Caco-2 (cell line): ENCODE results near the gene IL1RAPL2. TPM values are rescaled to one million over a fixed set of nuclear protein-coding genes. Genes with fewer than 3 reads are reported as not detected.

Experiments
- BruUV-seq: library from RNA; stranded (reverse); fragments of 400-500 nt; replicated peaks from 2 replicates; lab custom pipeline; 2021; lab: Mats Ljungman, UMichigan
- CTCF ChIA-PET: fragments of 300-600 bp; sonication (Branson Sonifier 250); formaldehyde crosslinking; loops from one replicate; lab custom pipeline; 2022; ENCODE audit warnings: antibody characterized with exemption; lab: Charles Lee
- POLR2A ChIA-PET: fragments of 300-600 bp; sonication (Branson Sonifier 250); formaldehyde crosslinking; loops from one replicate; lab custom pipeline; 2022; ENCODE audit warnings: antibody characterized with exemption; lab: Charles Lee
- DNase-seq, 2 experiments: peaks; one replicate each; pipeline versions ENCODE4 v3.0.0 to v3.0.0-alpha.2; 2020 to 2022
- H3K27me3 ChIP-seq: replicated peaks from 2 replicates; pipeline ENCODE4 v1.6.0; 2011; ENCODE audit warnings: low read length; ENCODE audit not compliant: control insufficient read depth, insufficient read depth
- H3K36me3 ChIP-seq: 2 replicates; pipeline ENCODE4 v1.5.1; 2011; ENCODE audit warnings: low read length; ENCODE audit not compliant: control insufficient read depth, insufficient read depth
- H3K4me1 ChIP-seq: fragments of 250-450 bp; sonication (Bioruptor Pico); 2 replicates; pipeline ENCODE4 v1.5.1; 2020; ENCODE audit warnings: mild to moderate bottlenecking
- H3K4me3 ChIP-seq: 2 replicates; pipeline ENCODE4 v1.5.1; 2011; ENCODE audit warnings: low read depth, mild to moderate bottlenecking, control low read depth, low read length
- H3K9me3 ChIP-seq: fragments of 250-450 bp; sonication (Bioruptor Pico); 2 replicates; pipeline ENCODE4 v1.5.1; 2020; ENCODE audit warnings: mild to moderate bottlenecking, moderate library complexity
- H3K27ac Mint-ChIP-seq: one replicate; pipeline ENCODE4 v1.8.0; 2022; ENCODE audit warnings: mixed read lengths; ENCODE audit not compliant: unreplicated experiment
- H3K27me3 Mint-ChIP-seq: one replicate; pipeline ENCODE4 v1.8.0; 2022; ENCODE audit warnings: mixed read lengths; ENCODE audit not compliant: insufficient read depth, unreplicated experiment
- H3K36me3 Mint-ChIP-seq: one replicate; pipeline ENCODE4 v1.8.0; 2022; ENCODE audit warnings: mild to moderate bottlenecking, mixed read lengths; ENCODE audit not compliant: insufficient read depth, unreplicated experiment
- H3K4me1 Mint-ChIP-seq: one replicate; pipeline ENCODE4 v1.8.0; 2022; ENCODE audit warnings: low read depth, mixed read lengths; ENCODE audit not compliant: unreplicated experiment
- H3K4me3 Mint-ChIP-seq: one replicate; pipeline ENCODE4 v1.8.0; 2022; ENCODE audit warnings: mild to moderate bottlenecking, moderate library complexity, mixed read lengths; ENCODE audit not compliant: unreplicated experiment
- H3K9me3 Mint-ChIP-seq: one replicate; pipeline ENCODE4 v1.8.0; 2022; ENCODE audit warnings: mixed read lengths; ENCODE audit not compliant: unreplicated experiment
- CTCF ChIP-seq, 2 experiments: fragments of 200-600 bp in 1 of 2; IDR thresholded peaks; 1 replicate in 1 of 2; 2 replicates in 1 of 2; pipeline versions ENCODE4 v1.5.1 to v1.8.0; 2011 to 2022; ENCODE audit warnings: antibody characterized with exemption in 1 of 2, control low read depth in 1 of 2, inconsistent platforms in 1 of 2, low read depth in 1 of 2, low read length in 1 of 2, mild to moderate bottlenecking in 1 of 2, moderate library complexity in 1 of 2; ENCODE audit not compliant: insufficient read depth in 1 of 2, severe bottlenecking in 1 of 2, unreplicated experiment in 1 of 2
- intact Hi-C: fragments of 100-400 bp; cut with micrococcal nuclease; formaldehyde crosslinking; loops from one replicate; pipeline ENCODE4 v1.10.0; 2022; ENCODE audit not compliant: unreplicated experiment
- total RNA-seq: library from RNA; stranded (reverse); gene quantifications from 2 replicates; pipeline ENCODE4 v1.2.3, GENCODE V29; 2022

The IL1RAPL2 gene
- total RNA-seq, 1 experiment from 2014 or later, result not detected

- H3K9me3 ChIP-seq, result no peaks in the 10 kb centered on the region
- intact Hi-C loops, result no loop called here
- Mint-ChIP-seq H3K27me3 (peaks cover 5% of the 10 kb centered on the region), H3K36me3 (no peaks in the 10 kb centered on the region), H3K4me3 (no peak overlapping the region), H3K4me1 (no peaks in the 10 kb centered on the region), H3K27ac (no peak overlapping the region), H3K9me3 (no peaks in the 10 kb centered on the region)
- ChIA-PET CTCF (no interaction called here), POLR2A (no interaction called here)
- H3K27me3 ChIP-seq, result no peaks in the 10 kb centered on the region
- DNase-seq, result no peak
- no peak for TF ChIP-seq CTCF (IDR thresholded peaks at IDR 0.05; ENCODE audit: insufficient read depth in 1 of 2, low read depth in 1 of 2, low read length in 1 of 2, severe bottlenecking in 1 of 2, unreplicated experiment in 1 of 2)
- no TSS peak for BruUV-seq
- H3K4me3 ChIP-seq, result no peak overlapping the region
- no peaks in the 10 kb centered on the region for H3K4me1 ChIP-seq
- no peaks in the 10 kb centered on the region for H3K36me3 ChIP-seq
Measured at GRCh38 chrX:104987063-104987462, 421.1 kb downstream of the IL1RAPL2 start.

- H3K27me3 ChIP-seq, result no peaks in the 10 kb centered on the region
- POLR2A ChIA-PET, result no interaction called here
- no peak overlapping the region for H3K4me3 Mint-ChIP-seq
- no peaks in the 10 kb centered on the region for H3K9me3 ChIP-seq
- intact Hi-C loops, result no loop called here
- H3K27me3 Mint-ChIP-seq, result peaks cover 5% of the 10 kb centered on the region
- H3K4me3 ChIP-seq, result no peak overlapping the region
- no peaks in the 10 kb centered on the region for H3K36me3 Mint-ChIP-seq
- CTCF ChIA-PET, result no interaction called here
- no peaks in the 10 kb centered on the region for H3K36me3 ChIP-seq
- no TSS peak for BruUV-seq
- no peak for DNase-seq
- no peak for TF ChIP-seq CTCF (IDR thresholded peaks at IDR 0.05; ENCODE audit: insufficient read depth in 1 of 2, low read depth in 1 of 2, low read length in 1 of 2, severe bottlenecking in 1 of 2, unreplicated experiment in 1 of 2)
- no peaks in the 10 kb centered on the region for H3K4me1 Mint-ChIP-seq
- H3K4me1 ChIP-seq, result no peaks in the 10 kb centered on the region
- H3K27ac Mint-ChIP-seq, result no peak overlapping the region
- H3K9me3 Mint-ChIP-seq, result no peaks in the 10 kb centered on the region
Measured at GRCh38 chrX:104988038-104988437, 422.0 kb downstream of the IL1RAPL2 start.

- H3K36me3 ChIP-seq, result no peaks in the 10 kb centered on the region
- no peaks in the 10 kb centered on the region for H3K27me3 ChIP-seq
- no peaks in the 10 kb centered on the region for H3K9me3 Mint-ChIP-seq
- BruUV-seq, result no TSS peak
- H3K4me3 ChIP-seq, result no peak overlapping the region
- H3K4me1 ChIP-seq, result no peaks in the 10 kb centered on the region
- intact Hi-C loops, result no loop called here
- ChIA-PET CTCF (no interaction called here), POLR2A (no interaction called here)
- peaks cover 9% of the 10 kb centered on the region for H3K27me3 Mint-ChIP-seq
- H3K4me1 Mint-ChIP-seq, result no peaks in the 10 kb centered on the region
- H3K4me3 Mint-ChIP-seq, result no peak overlapping the region
- no peak overlapping the region for H3K27ac Mint-ChIP-seq
- no peaks in the 10 kb centered on the region for H3K9me3 ChIP-seq
- TF ChIP-seq CTCF (IDR thresholded peaks at IDR 0.05; ENCODE audit: insufficient read depth in 1 of 2, low read depth in 1 of 2, low read length in 1 of 2, severe bottlenecking in 1 of 2, unreplicated experiment in 1 of 2), result no peak
- H3K36me3 Mint-ChIP-seq, result no peaks in the 10 kb centered on the region
- DNase-seq, result no peak
Measured at GRCh38 chrX:104995546-104995945, 429.5 kb downstream of the IL1RAPL2 start.
